COLO829 (cell line): ENCODE results near the gene BTBD16.

Experiments
- DNase-seq: peaks from one replicate; pipeline ENCODE4 v3.0.0; 2012; ENCODE audit warnings: low spot score

Gene BTBD16

GRCh38 chr10:122273966-122274545, 3.0 kb downstream of the BTBD16 start:
- no peak for DNase-seq

- no peak for DNase-seq
These were observed 5.6 kb downstream of the BTBD16 start for GRCh38 chr10:122276611-122277208.

GRCh38 chr10:122277526-122278136, 6.5 kb downstream of the BTBD16 start:
- DNase-seq = no peak

- peak; percentile 27 for DNase-seq
These were observed 8.6 kb downstream of the BTBD16 start for GRCh38 chr10:122279725-122280141.

- no peak for DNase-seq
These were observed 9.1 kb downstream of the BTBD16 start for GRCh38 chr10:122280156-122280555.

GRCh38 chr10:122281018-122281626, 10.0 kb downstream of the BTBD16 start:
- no peak for DNase-seq

- no peak for DNase-seq
These were observed 10.7 kb downstream of the BTBD16 start for GRCh38 chr10:122281751-122282150.

- DNase-seq = no peak
These were observed 11.2 kb downstream of the BTBD16 start for GRCh38 chr10:122282253-122282671.

GRCh38 chr10:122282909-122283308, 11.8 kb downstream of the BTBD16 start:
- no peak for DNase-seq

- DNase-seq = no peak
These were observed 14.7 kb downstream of the BTBD16 start for GRCh38 chr10:122285506-122286444.

- DNase-seq = no peak
These were observed 15.8 kb downstream of the BTBD16 start for GRCh38 chr10:122286867-122287266.

- DNase-seq = no peak
These were observed 16.5 kb downstream of the BTBD16 start for GRCh38 chr10:122287570-122287969.

GRCh38 chr10:122288262-122288661, 17.2 kb downstream of the BTBD16 start:
- no peak for DNase-seq

GRCh38 chr10:122288917-122289316, 17.8 kb downstream of the BTBD16 start:
- DNase-seq = no peak

GRCh38 chr10:122290334-122290733, 19.2 kb downstream of the BTBD16 start:
- DNase-seq = no peak

- DNase-seq = no peak
These were observed 19.9 kb downstream of the BTBD16 start for GRCh38 chr10:122290833-122291532.

- no peak for DNase-seq
These were observed 20.6 kb downstream of the BTBD16 start for GRCh38 chr10:122291739-122292138.

GRCh38 chr10:122292376-122292775, 21.3 kb downstream of the BTBD16 start:
- DNase-seq = no peak

GRCh38 chr10:122293156-122293960, 22.3 kb downstream of the BTBD16 start:
- DNase-seq = no peak

- no peak for DNase-seq
These were observed 22.9 kb downstream of the BTBD16 start for GRCh38 chr10:122293961-122294380.
